GM23338 (cell line): ENCODE results near the gene FHIT. TPM values are rescaled to one million over a fixed set of nuclear protein-coding genes. Genes with fewer than 3 reads are reported as not detected.

Source experiments
- ATAC-seq: fragments of 200-7000 bp; cut with Tn5 transposase; 3 replicates; pipeline ENCODE4 v1.9.1; 2020
- DNase-seq: peaks from one replicate; pipeline ENCODE4 v3.0.0-alpha.2; 2015; ENCODE audit warnings: low spot score
- H2AFZ ChIP-seq: fragments of 200-600 bp; sonication (generic); 2 replicates; pipeline ENCODE4 v1.8.0; 2016; ENCODE audit warnings: antibody characterized with exemption, mild to moderate bottlenecking, moderate library complexity
- H3F3A ChIP-seq: fragments of 200-600 bp; sonication (generic); replicated peaks from 2 replicates; pipeline ENCODE4 v1.8.0; 2017; ENCODE audit warnings: antibody characterized with exemption, mixed run types, low read depth
- H3K27ac ChIP-seq: fragments of 200-600 bp; sonication (generic); 2 replicates; pipeline ENCODE4 v1.6.1; 2016; ENCODE audit warnings: low read depth
- H3K27me3 ChIP-seq: fragments of 200-600 bp; sonication (generic); 2 replicates; pipeline ENCODE4 v1.8.0; 2016; ENCODE audit warnings: mild to moderate bottlenecking, mixed run types, moderate library complexity; ENCODE audit not compliant: insufficient read depth
- H3K36me3 ChIP-seq: fragments of 200-600 bp; sonication (generic); 2 replicates; pipeline ENCODE4 v1.8.0; 2016; ENCODE audit warnings: mild to moderate bottlenecking; ENCODE audit not compliant: insufficient read depth
- H3K4me1 ChIP-seq: fragments of 200-600 bp; sonication (generic); 2 replicates; pipeline ENCODE4 v1.8.0; 2016; ENCODE audit warnings: mild to moderate bottlenecking, moderate library complexity; ENCODE audit not compliant: insufficient read depth
- H3K4me2 ChIP-seq: fragments of 200-600 bp; sonication (generic); 2 replicates; pipeline ENCODE4 v1.7.1; 2017; ENCODE audit warnings: mixed run types
- H3K4me3 ChIP-seq: fragments of 200-600 bp; sonication (generic); 2 replicates; pipeline ENCODE4 v1.6.1; 2016; ENCODE audit warnings: mixed run types
- H3K79me2 ChIP-seq: fragments of 200-600 bp; sonication (generic); replicated peaks from 2 replicates; pipeline ENCODE4 v1.8.0; 2017; ENCODE audit warnings: mild to moderate bottlenecking; ENCODE audit not compliant: insufficient read depth
- H3K9me2 ChIP-seq: fragments of 200-600 bp; sonication (generic); 2 replicates; pipeline ENCODE4 v1.8.0; 2017; ENCODE audit not compliant: insufficient read depth
- H4K20me1 ChIP-seq: fragments of 200-600 bp; sonication (generic); replicated peaks from 2 replicates; pipeline ENCODE4 v1.8.0; 2017; ENCODE audit warnings: mild to moderate bottlenecking; ENCODE audit not compliant: insufficient read depth
- H3K27ac Mint-ChIP-seq: 2 replicates; pipeline ENCODE4 v1.8.0; 2020; ENCODE audit warnings: inconsistent platforms, mild to moderate bottlenecking, moderate library complexity, mixed read lengths
- H3K27me3 Mint-ChIP-seq: 3 replicates; pipeline ENCODE4 v1.8.0; 2022; ENCODE audit warnings: low read depth, mild to moderate bottlenecking, moderate library complexity, mixed read lengths, inconsistent platforms; ENCODE audit not compliant: insufficient read depth, poor library complexity
- H3K36me3 Mint-ChIP-seq: 3 replicates; pipeline ENCODE4 v1.8.0; 2021; ENCODE audit warnings: low read depth, mild to moderate bottlenecking, inconsistent platforms, moderate library complexity, mixed read lengths
- H3K4me1 Mint-ChIP-seq: 3 replicates; pipeline ENCODE4 v1.8.0; 2020; ENCODE audit warnings: mild to moderate bottlenecking, inconsistent platforms, mixed read lengths
- H3K4me3 Mint-ChIP-seq: 3 replicates; pipeline ENCODE4 v1.8.0; 2021; ENCODE audit warnings: moderate library complexity, mild to moderate bottlenecking, inconsistent platforms, mixed read lengths
- H3K9me3 Mint-ChIP-seq: 3 replicates; pipeline ENCODE4 v1.8.0; 2020; ENCODE audit warnings: moderate library complexity, mild to moderate bottlenecking, inconsistent platforms, mixed read lengths
- CTCF ChIP-seq, 2 experiments: fragments of 200-600 bp in 1 of 2; sonication (generic) in 1 of 2; conservative IDR thresholded peaks; 2 replicates each; pipeline versions ENCODE4 v1.5.1 to v1.6.1; 2016 to 2017; ENCODE audit warnings: antibody characterized with exemption in 2 of 2, low read depth in 2 of 2, mild to moderate bottlenecking in 2 of 2, moderate library complexity in 1 of 2
- ETS1 ChIP-seq: IDR thresholded peaks from 2 replicates; pipeline ENCODE4 v1.6.1; 2016; ENCODE audit warnings: antibody characterized with exemption
- EZH2 ChIP-seq: fragments of 200-600 bp; sonication (generic); IDR thresholded peaks from one replicate; pipeline ENCODE4 v1.8.0; 2017; ENCODE audit warnings: antibody characterized with exemption, mild to moderate bottlenecking, low read depth; ENCODE audit not compliant: unreplicated experiment
- EZH2phosphoT487 ChIP-seq: fragments of 200-600 bp; sonication (generic); IDR thresholded peaks from one replicate; pipeline ENCODE4 v1.8.1; 2018; ENCODE audit warnings: antibody characterized with exemption; ENCODE audit not compliant: unreplicated experiment
- NANOG ChIP-seq: IDR thresholded peaks from 2 replicates; pipeline ENCODE4 v1.6.1; 2016; ENCODE audit warnings: antibody characterized with exemption, borderline replicate concordance
- POLR2AphosphoS5 ChIP-seq: IDR thresholded peaks from 2 replicates; pipeline ENCODE4 v1.6.1; 2016; ENCODE audit warnings: antibody characterized with exemption, low read depth
- ZNF114 ChIP-seq: fragments of 250-450 bp; sonication (Bioruptor Pico); IDR thresholded peaks from 2 replicates; pipeline ENCODE4 v1.5.0; 2020; ENCODE audit warnings: mild to moderate bottlenecking, moderate library complexity
- ZNF331 ChIP-seq: fragments of 250-450 bp; sonication (Bioruptor Pico); IDR thresholded peaks from 2 replicates; pipeline ENCODE4 v1.5.0; 2020; ENCODE audit warnings: low read depth, mild to moderate bottlenecking, moderate library complexity
- ZNF462 ChIP-seq: fragments of 250-450 bp; sonication (Bioruptor Pico); IDR thresholded peaks from 2 replicates; pipeline ENCODE4 v1.5.0; 2020; ENCODE audit warnings: mild to moderate bottlenecking, moderate library complexity
- polyA plus RNA-seq: library from polyadenylated mRNA; unstranded; fragments of >200 nt; fragmentation: Nextera tagmentation; extraction: Ambion mirVana; gene quantifications from 2 replicates; pipeline ENCODE4 v1.2.1, GENCODE V29; 2016
- total RNA-seq: library from RNA; depleted of rRNA; stranded (reverse); fragments of >200 nt; shearing (Covaris generic); gene quantifications from 2 replicates; pipeline ENCODE4 v1.2.3, GENCODE V29; 2014

Gene FHIT
- total and polyA plus RNA-seq, 2 experiments from 2014 or later, result 3.0 to 8.3 TPM

- no peak for TF ChIP-seq ZNF462 (CRISPR knock-in tag)
- no peak for TF ChIP-seq CTCF (conservative IDR thresholded peaks at IDR 0.05; ENCODE audit: low read depth in 2 of 2)
- no peak for TF ChIP-seq ZNF114 (CRISPR knock-in tag)
Observed at GRCh38 chr3:60207905-60208304, 1043.3 kb downstream of the FHIT start (continued).

GRCh38 chr3:60206206-60206605 is 1045.0 kb downstream of the FHIT start:
- Mint-ChIP-seq H3K27ac (no peak overlapping the region), H3K4me3 (no peak overlapping the region)
- ATAC-seq, result no peak
- no peak for TF ChIP-seq NANOG
- no peak for TF ChIP-seq ZNF114 (CRISPR knock-in tag)
- TF ChIP-seq EZH2, result no peak
- TF ChIP-seq ZNF331 (CRISPR knock-in tag), result no peak
- no peak for TF ChIP-seq POLR2AphosphoS5
- TF ChIP-seq EZH2phosphoT487, result no peak
- no peak for TF ChIP-seq ETS1

More at GRCh38 chr3:60206206-60206605, 1045.0 kb downstream of the FHIT start:
- Mint-ChIP-seq H3K36me3 (no peaks in the 10 kb centered on the region; the same call in 2 of the 3 replicates), H3K9me3 (no peaks in the 10 kb centered on the region), H3K27me3 (no peaks in the 10 kb centered on the region), H3K4me1 (peaks cover 5% of the 10 kb centered on the region; the same call in 2 of the 3 replicates)
- no peaks in the 10 kb centered on the region for H3F3A ChIP-seq
- DNase-seq, result no peak
- no peaks in the 10 kb centered on the region for H3K4me1 ChIP-seq
- H3K4me3 ChIP-seq, result no peak overlapping the region
- H3K36me3 ChIP-seq, result no peaks in the 10 kb centered on the region
- no peak overlapping the region for H3K4me2 ChIP-seq
- H3K9me2 ChIP-seq, result 0 out of 2 replicates have a peak, but pooled peaks cover 3% of the 10 kb centered on the region
- H4K20me1 ChIP-seq, result no peaks in the 10 kb centered on the region
- H3K27me3 ChIP-seq, result no peaks in the 10 kb centered on the region
- no peaks in the 10 kb centered on the region for H3K79me2 ChIP-seq
- H3K27ac ChIP-seq, result no peak overlapping the region
- H2AFZ ChIP-seq, result no peak overlapping the region
